T-helper 2 cell treated with Interferon-gamma antibody and Interleukin-4, amounts not matched to agents 5 μg/mL and 100 μg/mL, for 36 hours (primary cell): ENCODE data around the gene GRIA4.
A peak's percentile ranks its signal among the peaks of the same experiment; 100 is the strongest.
"Not testable (repeated sequence)": the region's sequence is repeated elsewhere in the genome, so short reads cannot be mapped to it uniquely, and the experiment has no call there.

Source experiments
- DNase-seq: peaks from one replicate; pipeline ENCODE4 v3.0.0; 2021; ENCODE audit warnings: low spot score
- H3K27ac Mint-ChIP-seq: one replicate; pipeline ENCODE4 v1.8.0; 2021; ENCODE audit warnings: mild to moderate bottlenecking, mixed read lengths
- H3K27me3 Mint-ChIP-seq: one replicate; pipeline ENCODE4 v1.8.0; 2021; ENCODE audit warnings: low read depth, mixed read lengths
- H3K36me3 Mint-ChIP-seq: one replicate; pipeline ENCODE4 v1.8.0; 2021; ENCODE audit warnings: low read depth, mixed read lengths
- H3K4me1 Mint-ChIP-seq: one replicate; pipeline ENCODE4 v1.8.0; 2021; ENCODE audit warnings: low read depth, mixed read lengths
- H3K4me3 Mint-ChIP-seq: one replicate; pipeline ENCODE4 v1.8.0; 2022; ENCODE audit warnings: mild to moderate bottlenecking, moderate library complexity, mixed read lengths
- H3K9me3 Mint-ChIP-seq: one replicate; pipeline ENCODE4 v1.8.0; 2021; ENCODE audit warnings: mixed read lengths

The GRIA4 gene

DNA sequence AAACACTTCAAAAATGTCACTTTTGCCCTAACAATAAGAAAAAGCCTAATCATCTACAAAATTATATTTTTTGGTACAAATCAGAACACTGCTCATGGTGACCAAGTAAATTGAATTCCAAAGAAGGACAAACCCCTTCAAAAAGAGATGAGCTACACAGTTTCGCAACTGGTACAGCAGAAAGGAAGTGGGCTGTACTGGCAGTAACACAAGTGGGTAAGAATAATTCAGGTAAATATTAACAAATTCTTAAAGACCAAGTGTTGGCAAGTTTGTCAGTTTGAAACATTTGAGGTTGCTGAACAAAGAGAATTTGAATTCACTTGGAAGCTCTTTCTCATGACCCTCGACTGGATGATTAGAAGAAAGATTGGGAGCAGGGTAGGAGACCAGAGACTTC, 376.7 kb downstream of the GRIA4 start:
- no peak overlapping the region for H3K27ac Mint-ChIP-seq
- no peaks in the 10 kb centered on the region for H3K27me3 Mint-ChIP-seq
- no peaks in the 10 kb centered on the region for H3K4me1 Mint-ChIP-seq
- no peak for DNase-seq
- no peaks in the 10 kb centered on the region for H3K9me3 Mint-ChIP-seq
- H3K4me3 Mint-ChIP-seq = no peak overlapping the region
- no peaks in the 10 kb centered on the region for H3K36me3 Mint-ChIP-seq

- no peaks in the 10 kb centered on the region for H3K36me3 Mint-ChIP-seq
- no peaks in the 10 kb centered on the region for H3K4me1 Mint-ChIP-seq
- no peak overlapping the region for H3K27ac Mint-ChIP-seq
- no peak overlapping the region for H3K4me3 Mint-ChIP-seq
- no peak for DNase-seq
- no peaks in the 10 kb centered on the region for H3K9me3 Mint-ChIP-seq
- H3K27me3 Mint-ChIP-seq = no peaks in the 10 kb centered on the region
These were observed 378.3 kb downstream of the GRIA4 start for GRCh38 chr11:105988197-105988596.

DNA sequence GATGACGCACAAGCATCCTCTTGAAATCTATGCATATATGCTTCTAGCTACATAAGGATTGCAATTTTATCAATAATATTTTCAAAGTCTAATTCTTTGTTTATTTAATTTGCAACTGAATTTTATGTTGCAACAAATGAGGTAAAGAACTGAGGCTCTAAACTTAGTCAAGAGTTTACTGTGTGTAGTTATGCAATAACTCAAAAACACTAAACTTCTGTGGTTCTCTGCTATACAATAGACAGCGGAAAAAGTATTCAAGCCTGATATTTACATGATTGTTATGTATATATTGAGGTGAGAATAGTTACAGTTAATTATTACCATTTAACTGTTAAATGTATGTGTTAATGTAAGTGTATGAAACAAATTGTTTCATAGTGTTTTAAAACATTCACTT, 379.3 kb downstream of the GRIA4 start:
- Mint-ChIP-seq H3K9me3 (peaks cover 3% of the 10 kb centered on the region), H3K4me3 (no peak overlapping the region), H3K27me3 (no peaks in the 10 kb centered on the region), H3K27ac (no peak overlapping the region), H3K36me3 (peaks cover 6% of the 10 kb centered on the region), H3K4me1 (no peaks in the 10 kb centered on the region)
- no peak for DNase-seq

- Mint-ChIP-seq H3K27ac (no peak overlapping the region), H3K4me3 (no peak overlapping the region), H3K4me1 (no peaks in the 10 kb centered on the region), H3K9me3 (peaks cover 3% of the 10 kb centered on the region), H3K27me3 (no peaks in the 10 kb centered on the region), H3K36me3 (peaks cover 9% of the 10 kb centered on the region)
- no peak for DNase-seq
These were observed 382.0 kb downstream of the GRIA4 start for GRCh38 chr11:105991888-105992287.

DNA sequence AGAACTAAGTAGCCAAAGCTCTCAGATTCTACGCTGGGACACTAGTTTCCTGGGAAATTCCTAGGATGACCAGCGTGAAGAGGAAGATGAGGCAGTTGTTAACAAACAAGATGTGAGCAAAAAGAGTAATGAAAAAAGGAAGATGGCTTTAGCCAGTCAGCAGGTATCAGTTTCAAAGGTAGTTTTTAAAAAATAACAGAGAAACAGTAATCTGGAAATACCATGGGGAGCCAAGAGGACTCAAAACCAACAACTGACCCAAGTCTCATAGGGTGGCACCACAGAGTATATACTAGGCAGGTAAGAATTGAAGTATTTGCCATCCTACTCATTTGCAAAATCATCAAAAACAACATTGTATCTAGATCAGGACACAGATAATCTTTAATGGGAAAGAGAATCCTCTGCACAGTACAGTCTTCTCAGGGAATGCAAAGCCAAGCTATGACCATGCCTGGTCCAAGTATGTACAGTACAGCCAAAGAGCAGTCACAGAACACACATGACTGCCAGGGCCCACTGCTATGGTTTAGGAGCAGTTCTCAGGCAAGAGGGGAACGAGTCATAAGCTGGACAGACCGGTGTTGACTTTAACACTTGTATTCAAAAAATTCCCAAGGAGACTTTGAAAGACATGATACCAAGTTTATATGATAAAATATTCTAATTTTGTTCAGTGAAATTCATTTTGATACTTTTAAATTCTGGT, 391.6 kb downstream of the GRIA4 start:
- DNase-seq = no peak
- H3K9me3 Mint-ChIP-seq = peaks cover 13% of the 10 kb centered on the region
- no peak overlapping the region for H3K27ac Mint-ChIP-seq
- H3K4me3 Mint-ChIP-seq = no peak overlapping the region
- H3K36me3 Mint-ChIP-seq = peaks cover 45% of the 10 kb centered on the region
- H3K4me1 Mint-ChIP-seq = no peaks in the 10 kb centered on the region
- no peaks in the 10 kb centered on the region for H3K27me3 Mint-ChIP-seq

DNA sequence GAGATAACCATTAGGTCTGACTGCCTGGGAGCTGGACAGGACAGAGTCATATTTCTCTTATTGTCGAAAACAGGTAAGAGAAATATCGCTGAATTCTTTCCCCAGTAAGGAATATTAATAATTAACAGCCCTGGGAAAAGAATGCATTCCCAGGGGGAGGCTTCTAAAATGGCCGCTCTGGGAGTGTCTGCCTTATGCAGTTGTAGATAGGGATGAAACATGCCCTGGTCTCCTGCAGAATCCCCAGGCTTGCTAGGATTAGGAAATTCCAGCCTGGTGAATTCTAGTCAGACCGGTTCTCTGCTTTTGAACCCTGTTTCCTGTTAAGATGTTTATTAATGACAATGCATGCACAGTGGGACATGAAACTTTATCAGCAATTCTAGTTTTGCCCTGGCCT, 393.2 kb downstream of the GRIA4 start:
- not testable (repeated sequence) for H3K4me1 Mint-ChIP-seq, H3K27ac Mint-ChIP-seq, DNase-seq, H3K27me3 Mint-ChIP-seq, H3K4me3 Mint-ChIP-seq
- peaks cover 61% of the 10 kb centered on the region for H3K36me3 Mint-ChIP-seq
- peaks cover 13% of the 10 kb centered on the region for H3K9me3 Mint-ChIP-seq

GRCh38 chr11:106011481-106011880, 401.6 kb downstream of the GRIA4 start:
- peaks cover 61% of the 10 kb centered on the region for H3K36me3 Mint-ChIP-seq
- peaks cover 7% of the 10 kb centered on the region for H3K4me1 Mint-ChIP-seq
- H3K27me3 Mint-ChIP-seq = no peaks in the 10 kb centered on the region

GRCh38 chr11:106012744-106013143, 402.9 kb downstream of the GRIA4 start:
- H3K27me3 Mint-ChIP-seq = no peaks in the 10 kb centered on the region
- H3K27ac Mint-ChIP-seq = no peak overlapping the region
- no peak overlapping the region for H3K4me3 Mint-ChIP-seq
- peaks cover 49% of the 10 kb centered on the region for H3K36me3 Mint-ChIP-seq
- no peaks in the 10 kb centered on the region for H3K9me3 Mint-ChIP-seq
- no peak for DNase-seq
- H3K4me1 Mint-ChIP-seq = peaks cover 9% of the 10 kb centered on the region

More at GRCh38 chr11:106011481-106011880, 401.6 kb downstream of the GRIA4 start:
- Mint-ChIP-seq H3K27ac (no peak overlapping the region), H3K4me3 (no peak overlapping the region), H3K9me3 (no peaks in the 10 kb centered on the region)
- no peak for DNase-seq

DNA sequence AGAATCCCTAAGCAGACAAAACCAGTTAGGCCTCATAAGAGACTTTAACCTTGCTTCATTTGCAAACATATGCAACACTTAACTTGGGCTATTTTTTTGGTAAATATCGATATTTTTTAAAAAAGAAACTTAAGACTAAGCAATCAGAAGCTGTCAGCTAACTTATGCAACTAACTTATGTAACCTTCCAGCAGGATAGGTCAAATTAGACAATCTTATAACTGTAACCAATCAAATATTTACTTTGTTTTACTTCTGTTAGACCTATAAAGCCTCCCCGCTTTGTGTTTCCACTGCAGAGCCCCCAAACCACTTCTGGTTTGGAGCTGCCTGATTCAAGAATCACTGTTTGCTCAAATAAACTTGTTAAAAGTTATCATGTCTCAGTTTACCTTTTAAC, 404.2 kb downstream of the GRIA4 start:
- H3K4me1 Mint-ChIP-seq = peaks cover 16% of the 10 kb centered on the region
- no peak overlapping the region for H3K4me3 Mint-ChIP-seq
- peaks cover 38% of the 10 kb centered on the region for H3K36me3 Mint-ChIP-seq
- H3K9me3 Mint-ChIP-seq = no peaks in the 10 kb centered on the region
- no peak overlapping the region for H3K27ac Mint-ChIP-seq
- no peak for DNase-seq
- no peaks in the 10 kb centered on the region for H3K27me3 Mint-ChIP-seq

GRCh38 chr11:106014620-106015019, 404.7 kb downstream of the GRIA4 start:
- H3K27me3 Mint-ChIP-seq = no peaks in the 10 kb centered on the region
- peaks cover 20% of the 10 kb centered on the region for H3K4me1 Mint-ChIP-seq
- H3K27ac Mint-ChIP-seq = no peak overlapping the region
- peaks cover 35% of the 10 kb centered on the region for H3K36me3 Mint-ChIP-seq
- DNase-seq = no peak
- H3K4me3 Mint-ChIP-seq = no peak overlapping the region
- H3K9me3 Mint-ChIP-seq = no peaks in the 10 kb centered on the region

GRCh38 chr11:106015066-106015465, 405.2 kb downstream of the GRIA4 start:
- Mint-ChIP-seq H3K4me3 (no peak overlapping the region), H3K27me3 (no peaks in the 10 kb centered on the region), H3K27ac (no peak overlapping the region), H3K9me3 (no peaks in the 10 kb centered on the region), H3K36me3 (peaks cover 35% of the 10 kb centered on the region), H3K4me1 (peaks cover 24% of the 10 kb centered on the region)
- DNase-seq = no peak

- Mint-ChIP-seq H3K27me3 (no peaks in the 10 kb centered on the region), H3K9me3 (no peaks in the 10 kb centered on the region), H3K4me1 (peaks cover 32% of the 10 kb centered on the region), H3K27ac (no peak overlapping the region), H3K4me3 (no peak overlapping the region), H3K36me3 (peaks cover 26% of the 10 kb centered on the region)
- no peak for DNase-seq
These were observed 407.2 kb downstream of the GRIA4 start for GRCh38 chr11:106017093-106017492.

DNA sequence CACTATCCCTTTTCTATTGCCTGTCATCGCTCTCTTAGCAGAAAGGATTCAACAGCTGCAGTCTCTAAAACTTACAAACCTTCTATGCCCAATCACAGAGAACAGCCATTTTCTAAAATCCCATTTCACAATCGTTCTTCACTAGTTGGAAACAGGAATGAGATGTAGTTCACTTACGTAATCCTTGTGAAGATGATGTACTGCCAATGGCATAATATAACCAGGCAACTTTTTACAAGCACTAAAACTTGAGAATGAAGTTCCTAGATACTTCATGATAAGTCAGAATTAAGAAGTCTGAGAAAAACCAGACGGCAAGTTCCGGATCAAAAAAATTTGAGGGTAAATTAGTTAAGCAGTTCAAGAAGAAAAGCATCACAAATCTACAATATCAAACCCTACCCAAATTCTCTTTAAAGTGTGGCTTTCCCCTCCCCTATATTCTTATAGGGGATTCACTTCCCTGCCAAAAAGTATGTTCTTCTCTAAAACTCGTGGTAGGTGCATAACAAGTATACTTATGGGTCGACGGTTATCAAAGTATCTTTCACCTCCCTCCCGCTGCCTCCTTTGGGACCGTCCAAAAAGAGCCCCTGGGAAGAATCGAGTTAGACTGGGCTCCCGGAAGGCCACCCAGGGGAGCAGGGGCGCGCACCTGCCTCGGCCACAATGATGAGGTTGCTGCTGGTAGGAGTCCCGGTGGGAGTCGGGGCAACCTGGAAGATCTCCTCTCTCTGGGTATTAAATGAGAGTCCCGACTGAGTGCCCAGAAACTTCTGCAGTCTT, 411.5 kb downstream of the GRIA4 start:
- Mint-ChIP-seq H3K27ac (peak overlapping the region; percentile 90), H3K9me3 (no peaks in the 10 kb centered on the region), H3K4me1 (peaks cover 37% of the 10 kb centered on the region), H3K27me3 (peaks cover 5% of the 10 kb centered on the region), H3K36me3 (peaks cover 16% of the 10 kb centered on the region), H3K4me3 (peak overlapping the region; percentile 92)
- no peak for DNase-seq

DNA sequence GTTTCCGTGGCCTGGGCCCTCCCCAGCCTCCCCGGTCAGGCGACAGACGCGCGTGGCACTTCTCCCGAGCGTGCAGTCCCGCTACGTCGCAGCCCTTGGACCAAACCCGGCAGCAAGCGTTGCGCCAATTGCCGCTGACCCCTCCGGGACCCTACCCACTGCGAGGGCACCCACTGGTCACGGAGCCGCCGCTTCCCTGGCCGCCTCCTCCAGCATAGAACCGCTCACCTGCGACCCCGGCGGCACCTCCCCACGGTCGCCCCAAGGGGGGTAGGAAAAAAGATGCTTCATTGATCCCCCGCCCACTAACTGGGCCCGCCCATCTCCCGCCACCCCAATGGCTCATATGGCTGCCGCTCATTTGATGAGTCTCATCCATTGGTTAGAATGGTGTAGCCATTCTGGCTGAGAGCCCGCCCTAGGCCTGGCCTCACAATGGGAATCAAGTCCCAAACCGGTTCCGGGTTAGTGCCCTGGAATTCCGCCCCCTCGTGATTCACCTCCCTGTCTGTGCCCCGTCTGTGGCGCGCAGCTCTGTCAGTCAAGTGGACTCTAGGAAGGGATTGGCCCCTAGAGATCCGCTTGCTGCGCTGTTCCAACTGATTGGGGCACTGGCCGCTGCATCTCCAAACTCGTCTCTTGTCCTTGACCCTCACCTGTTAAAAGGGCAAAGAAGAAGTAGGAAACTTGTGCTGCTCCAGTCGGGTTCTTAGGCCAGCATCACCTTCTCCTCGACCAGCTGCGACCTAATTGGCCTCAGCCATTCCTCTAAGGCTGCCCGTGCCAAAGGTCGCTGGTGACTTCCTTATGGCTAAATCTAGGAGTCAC, 412.3 kb downstream of the GRIA4 start, which contains the start of gene MSANTD4:
Gene MSANTD4, minus strand, starts transcription at position 274 of the 828 bp plus-strand sequence. CDS start 11,323 bp downstream, outside the sequence.
- H3K27ac Mint-ChIP-seq = peak within 1 kb of the TSS; percentile 90
- peaks cover 16% of the 10 kb centered on the region for H3K36me3 Mint-ChIP-seq
- H3K27me3 Mint-ChIP-seq = peaks cover 7% of the 10 kb centered on the region
- no peaks in the 10 kb centered on the region for H3K9me3 Mint-ChIP-seq
- H3K4me1 Mint-ChIP-seq = peaks cover 33% of the 10 kb centered on the region
- peak within 1 kb of the TSS; percentile 92 for H3K4me3 Mint-ChIP-seq
- peak; percentile 97 for DNase-seq
